GM23338 (cell line): ENCODE data around the gene RAD1. TPM values are rescaled to one million over a fixed set of nuclear protein-coding genes. Genes with fewer than 3 reads are reported as not detected.

Experiments
- ATAC-seq: fragments of 200-7000 bp; cut with Tn5 transposase; 3 replicates; pipeline ENCODE4 v1.9.1; 2020
- DNase-seq: peaks from one replicate; pipeline ENCODE4 v3.0.0-alpha.2; 2015; ENCODE audit warnings: low spot score
- H2AFZ ChIP-seq: fragments of 200-600 bp; sonication (generic); 2 replicates; pipeline ENCODE4 v1.8.0; 2016; ENCODE audit warnings: antibody characterized with exemption, mild to moderate bottlenecking, moderate library complexity
- H3F3A ChIP-seq: fragments of 200-600 bp; sonication (generic); replicated peaks from 2 replicates; pipeline ENCODE4 v1.8.0; 2017; ENCODE audit warnings: antibody characterized with exemption, mixed run types, low read depth
- H3K27ac ChIP-seq: fragments of 200-600 bp; sonication (generic); 2 replicates; pipeline ENCODE4 v1.6.1; 2016; ENCODE audit warnings: low read depth
- H3K27me3 ChIP-seq: fragments of 200-600 bp; sonication (generic); 2 replicates; pipeline ENCODE4 v1.8.0; 2016; ENCODE audit warnings: mild to moderate bottlenecking, mixed run types, moderate library complexity; ENCODE audit not compliant: insufficient read depth
- H3K36me3 ChIP-seq: fragments of 200-600 bp; sonication (generic); 2 replicates; pipeline ENCODE4 v1.8.0; 2016; ENCODE audit warnings: mild to moderate bottlenecking; ENCODE audit not compliant: insufficient read depth
- H3K4me1 ChIP-seq: fragments of 200-600 bp; sonication (generic); 2 replicates; pipeline ENCODE4 v1.8.0; 2016; ENCODE audit warnings: mild to moderate bottlenecking, moderate library complexity; ENCODE audit not compliant: insufficient read depth
- H3K4me2 ChIP-seq: fragments of 200-600 bp; sonication (generic); 2 replicates; pipeline ENCODE4 v1.7.1; 2017; ENCODE audit warnings: mixed run types
- H3K4me3 ChIP-seq: fragments of 200-600 bp; sonication (generic); 2 replicates; pipeline ENCODE4 v1.6.1; 2016; ENCODE audit warnings: mixed run types
- H3K79me2 ChIP-seq: fragments of 200-600 bp; sonication (generic); replicated peaks from 2 replicates; pipeline ENCODE4 v1.8.0; 2017; ENCODE audit warnings: mild to moderate bottlenecking; ENCODE audit not compliant: insufficient read depth
- H3K9me2 ChIP-seq: fragments of 200-600 bp; sonication (generic); 2 replicates; pipeline ENCODE4 v1.8.0; 2017; ENCODE audit not compliant: insufficient read depth
- H4K20me1 ChIP-seq: fragments of 200-600 bp; sonication (generic); replicated peaks from 2 replicates; pipeline ENCODE4 v1.8.0; 2017; ENCODE audit warnings: mild to moderate bottlenecking; ENCODE audit not compliant: insufficient read depth
- H3K27ac Mint-ChIP-seq: 2 replicates; pipeline ENCODE4 v1.8.0; 2020; ENCODE audit warnings: inconsistent platforms, mild to moderate bottlenecking, moderate library complexity, mixed read lengths
- H3K27me3 Mint-ChIP-seq: 3 replicates; pipeline ENCODE4 v1.8.0; 2022; ENCODE audit warnings: low read depth, mild to moderate bottlenecking, moderate library complexity, mixed read lengths, inconsistent platforms; ENCODE audit not compliant: insufficient read depth, poor library complexity
- H3K36me3 Mint-ChIP-seq: 3 replicates; pipeline ENCODE4 v1.8.0; 2021; ENCODE audit warnings: low read depth, mild to moderate bottlenecking, inconsistent platforms, moderate library complexity, mixed read lengths
- H3K4me1 Mint-ChIP-seq: 3 replicates; pipeline ENCODE4 v1.8.0; 2020; ENCODE audit warnings: mild to moderate bottlenecking, inconsistent platforms, mixed read lengths
- H3K4me3 Mint-ChIP-seq: 3 replicates; pipeline ENCODE4 v1.8.0; 2021; ENCODE audit warnings: moderate library complexity, mild to moderate bottlenecking, inconsistent platforms, mixed read lengths
- H3K9me3 Mint-ChIP-seq: 3 replicates; pipeline ENCODE4 v1.8.0; 2020; ENCODE audit warnings: moderate library complexity, mild to moderate bottlenecking, inconsistent platforms, mixed read lengths
- CREB1 ChIP-seq: fragments of 250-450 bp; sonication (Bioruptor Pico); IDR thresholded peaks from 2 replicates; pipeline ENCODE4 v1.5.0; 2020; ENCODE audit warnings: low read depth, mild to moderate bottlenecking, moderate library complexity
- ETS1 ChIP-seq: IDR thresholded peaks from 2 replicates; pipeline ENCODE4 v1.6.1; 2016; ENCODE audit warnings: antibody characterized with exemption
- EZH2 ChIP-seq: fragments of 200-600 bp; sonication (generic); IDR thresholded peaks from one replicate; pipeline ENCODE4 v1.8.0; 2017; ENCODE audit warnings: antibody characterized with exemption, mild to moderate bottlenecking, low read depth; ENCODE audit not compliant: unreplicated experiment
- EZH2phosphoT487 ChIP-seq: fragments of 200-600 bp; sonication (generic); IDR thresholded peaks from one replicate; pipeline ENCODE4 v1.8.1; 2018; ENCODE audit warnings: antibody characterized with exemption; ENCODE audit not compliant: unreplicated experiment
- JUNB ChIP-seq: IDR thresholded peaks from one replicate; pipeline ENCODE4 v1.6.1; 2016; ENCODE audit warnings: antibody characterized with exemption; ENCODE audit not compliant: unreplicated experiment
- NANOG ChIP-seq: IDR thresholded peaks from 2 replicates; pipeline ENCODE4 v1.6.1; 2016; ENCODE audit warnings: antibody characterized with exemption, borderline replicate concordance
- POLR2AphosphoS5 ChIP-seq: IDR thresholded peaks from 2 replicates; pipeline ENCODE4 v1.6.1; 2016; ENCODE audit warnings: antibody characterized with exemption, low read depth
- REST ChIP-seq: IDR thresholded peaks from one replicate; pipeline ENCODE4 v1.6.1; 2018; ENCODE audit warnings: antibody characterized with exemption; ENCODE audit not compliant: unreplicated experiment
- STAT1 ChIP-seq: IDR thresholded peaks from one replicate; pipeline ENCODE4 v1.6.1; 2016; ENCODE audit warnings: antibody characterized with exemption; ENCODE audit not compliant: unreplicated experiment
- ZNF114 ChIP-seq: fragments of 250-450 bp; sonication (Bioruptor Pico); IDR thresholded peaks from 2 replicates; pipeline ENCODE4 v1.5.0; 2020; ENCODE audit warnings: mild to moderate bottlenecking, moderate library complexity
- ZNF331 ChIP-seq: fragments of 250-450 bp; sonication (Bioruptor Pico); IDR thresholded peaks from 2 replicates; pipeline ENCODE4 v1.5.0; 2020; ENCODE audit warnings: low read depth, mild to moderate bottlenecking, moderate library complexity
- polyA plus RNA-seq: library from polyadenylated mRNA; unstranded; fragments of >200 nt; fragmentation: Nextera tagmentation; extraction: Ambion mirVana; gene quantifications from 2 replicates; pipeline ENCODE4 v1.2.1, GENCODE V29; 2016
- total RNA-seq: library from RNA; depleted of rRNA; stranded (reverse); fragments of >200 nt; shearing (Covaris generic); gene quantifications from 2 replicates; pipeline ENCODE4 v1.2.3, GENCODE V29; 2014
- TF ChIP-seq, protein P1 (sequence below): fragments of 250-450 bp; sonication (Bioruptor Pico); IDR thresholded peaks from 2 replicates; pipeline ENCODE4 v1.5.0; 2020; ENCODE audit warnings: mild to moderate bottlenecking, moderate library complexity
- TF ChIP-seq, protein P2 (sequence below), 2 experiments: fragments of 200-600 bp in 1 of 2; sonication (generic) in 1 of 2; conservative IDR thresholded peaks; 2 replicates each; pipeline versions ENCODE4 v1.5.1 to v1.6.1; 2016 to 2017; ENCODE audit warnings: antibody characterized with exemption in 2 of 2, low read depth in 2 of 2, mild to moderate bottlenecking in 2 of 2, moderate library complexity in 1 of 2

Gene RAD1
- total and polyA plus RNA-seq, 2 experiments from 2014 or later, result 39.3 to 40.9 TPM

GRCh38 chr5:34867660-34868059 lies 47.6 kb downstream of the RAD1 start:
- peaks cover 42% of the 10 kb centered on the region for H3K4me1 ChIP-seq
- no peaks in the 10 kb centered on the region for H3K9me2 ChIP-seq
- no peak overlapping the region for H3K4me3 Mint-ChIP-seq
- H3K4me2 ChIP-seq, result no peak overlapping the region
- no peak overlapping the region for H3K4me3 ChIP-seq
- H3F3A ChIP-seq, result no peaks in the 10 kb centered on the region
- TF ChIP-seq ZNF114 (CRISPR knock-in tag) (no peak), EZH2 (no peak), CREB1 (CRISPR knock-in tag) (no peak), JUNB (no peak), POLR2AphosphoS5 (no peak), ETS1 (no peak), REST (no peak), STAT1 (no peak), EZH2phosphoT487 (no peak), NANOG (no peak), ZNF331 (no peak)
- TF ChIP-seq, protein P1, sequence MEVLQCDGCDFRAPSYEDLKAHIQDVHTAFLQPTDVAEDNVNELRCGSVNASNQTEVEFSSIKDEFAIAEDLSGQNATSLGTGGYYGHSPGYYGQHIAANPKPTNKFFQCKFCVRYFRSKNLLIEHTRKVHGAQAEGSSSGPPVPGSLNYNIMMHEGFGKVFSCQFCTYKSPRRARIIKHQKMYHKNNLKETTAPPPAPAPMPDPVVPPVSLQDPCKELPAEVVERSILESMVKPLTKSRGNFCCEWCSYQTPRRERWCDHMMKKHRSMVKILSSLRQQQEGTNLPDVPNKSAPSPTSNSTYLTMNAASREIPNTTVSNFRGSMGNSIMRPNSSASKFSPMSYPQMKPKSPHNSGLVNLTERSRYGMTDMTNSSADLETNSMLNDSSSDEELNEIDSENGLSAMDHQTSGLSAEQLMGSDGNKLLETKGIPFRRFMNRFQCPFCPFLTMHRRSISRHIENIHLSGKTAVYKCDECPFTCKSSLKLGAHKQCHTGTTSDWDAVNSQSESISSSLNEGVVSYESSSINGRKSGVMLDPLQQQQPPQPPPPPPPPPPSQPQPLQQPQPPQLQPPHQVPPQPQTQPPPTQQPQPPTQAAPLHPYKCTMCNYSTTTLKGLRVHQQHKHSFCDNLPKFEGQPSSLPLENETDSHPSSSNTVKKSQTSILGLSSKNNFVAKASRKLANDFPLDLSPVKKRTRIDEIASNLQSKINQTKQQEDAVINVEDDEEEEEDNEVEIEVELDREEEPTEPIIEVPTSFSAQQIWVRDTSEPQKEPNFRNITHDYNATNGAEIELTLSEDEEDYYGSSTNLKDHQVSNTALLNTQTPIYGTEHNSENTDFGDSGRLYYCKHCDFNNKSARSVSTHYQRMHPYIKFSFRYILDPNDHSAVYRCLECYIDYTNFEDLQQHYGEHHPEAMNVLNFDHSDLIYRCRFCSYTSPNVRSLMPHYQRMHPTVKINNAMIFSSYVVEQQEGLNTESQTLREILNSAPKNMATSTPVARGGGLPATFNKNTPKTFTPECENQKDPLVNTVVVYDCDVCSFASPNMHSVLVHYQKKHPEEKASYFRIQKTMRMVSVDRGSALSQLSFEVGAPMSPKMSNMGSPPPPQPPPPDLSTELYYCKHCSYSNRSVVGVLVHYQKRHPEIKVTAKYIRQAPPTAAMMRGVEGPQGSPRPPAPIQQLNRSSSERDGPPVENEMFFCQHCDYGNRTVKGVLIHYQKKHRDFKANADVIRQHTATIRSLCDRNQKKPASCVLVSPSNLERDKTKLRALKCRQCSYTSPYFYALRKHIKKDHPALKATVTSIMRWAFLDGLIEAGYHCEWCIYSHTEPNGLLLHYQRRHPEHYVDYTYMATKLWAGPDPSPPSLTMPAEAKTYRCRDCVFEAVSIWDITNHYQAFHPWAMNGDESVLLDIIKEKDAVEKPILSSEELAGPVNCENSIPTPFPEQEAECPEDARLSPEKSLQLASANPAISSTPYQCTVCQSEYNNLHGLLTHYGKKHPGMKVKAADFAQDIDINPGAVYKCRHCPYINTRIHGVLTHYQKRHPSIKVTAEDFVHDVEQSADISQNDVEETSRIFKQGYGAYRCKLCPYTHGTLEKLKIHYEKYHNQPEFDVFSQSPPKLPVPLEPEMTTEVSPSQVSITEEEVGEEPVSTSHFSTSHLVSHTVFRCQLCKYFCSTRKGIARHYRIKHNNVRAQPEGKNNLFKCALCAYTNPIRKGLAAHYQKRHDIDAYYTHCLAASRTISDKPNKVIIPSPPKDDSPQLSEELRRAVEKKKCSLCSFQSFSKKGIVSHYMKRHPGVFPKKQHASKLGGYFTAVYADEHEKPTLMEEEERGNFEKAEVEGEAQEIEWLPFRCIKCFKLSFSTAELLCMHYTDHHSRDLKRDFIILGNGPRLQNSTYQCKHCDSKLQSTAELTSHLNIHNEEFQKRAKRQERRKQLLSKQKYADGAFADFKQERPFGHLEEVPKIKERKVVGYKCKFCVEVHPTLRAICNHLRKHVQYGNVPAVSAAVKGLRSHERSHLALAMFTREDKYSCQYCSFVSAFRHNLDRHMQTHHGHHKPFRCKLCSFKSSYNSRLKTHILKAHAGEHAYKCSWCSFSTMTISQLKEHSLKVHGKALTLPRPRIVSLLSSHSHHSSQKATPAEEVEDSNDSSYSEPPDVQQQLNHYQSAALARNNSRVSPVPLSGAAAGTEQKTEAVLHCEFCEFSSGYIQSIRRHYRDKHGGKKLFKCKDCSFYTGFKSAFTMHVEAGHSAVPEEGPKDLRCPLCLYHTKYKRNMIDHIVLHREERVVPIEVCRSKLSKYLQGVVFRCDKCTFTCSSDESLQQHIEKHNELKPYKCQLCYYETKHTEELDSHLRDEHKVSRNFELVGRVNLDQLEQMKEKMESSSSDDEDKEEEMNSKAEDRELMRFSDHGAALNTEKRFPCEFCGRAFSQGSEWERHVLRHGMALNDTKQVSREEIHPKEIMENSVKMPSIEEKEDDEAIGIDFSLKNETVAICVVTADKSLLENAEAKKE, result no peak
- TF ChIP-seq, protein P2, sequence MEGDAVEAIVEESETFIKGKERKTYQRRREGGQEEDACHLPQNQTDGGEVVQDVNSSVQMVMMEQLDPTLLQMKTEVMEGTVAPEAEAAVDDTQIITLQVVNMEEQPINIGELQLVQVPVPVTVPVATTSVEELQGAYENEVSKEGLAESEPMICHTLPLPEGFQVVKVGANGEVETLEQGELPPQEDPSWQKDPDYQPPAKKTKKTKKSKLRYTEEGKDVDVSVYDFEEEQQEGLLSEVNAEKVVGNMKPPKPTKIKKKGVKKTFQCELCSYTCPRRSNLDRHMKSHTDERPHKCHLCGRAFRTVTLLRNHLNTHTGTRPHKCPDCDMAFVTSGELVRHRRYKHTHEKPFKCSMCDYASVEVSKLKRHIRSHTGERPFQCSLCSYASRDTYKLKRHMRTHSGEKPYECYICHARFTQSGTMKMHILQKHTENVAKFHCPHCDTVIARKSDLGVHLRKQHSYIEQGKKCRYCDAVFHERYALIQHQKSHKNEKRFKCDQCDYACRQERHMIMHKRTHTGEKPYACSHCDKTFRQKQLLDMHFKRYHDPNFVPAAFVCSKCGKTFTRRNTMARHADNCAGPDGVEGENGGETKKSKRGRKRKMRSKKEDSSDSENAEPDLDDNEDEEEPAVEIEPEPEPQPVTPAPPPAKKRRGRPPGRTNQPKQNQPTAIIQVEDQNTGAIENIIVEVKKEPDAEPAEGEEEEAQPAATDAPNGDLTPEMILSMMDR (conservative IDR thresholded peaks at IDR 0.05; ENCODE audit: low read depth in 2 of 2), result no peak
- H3K9me3 Mint-ChIP-seq, result no peaks in the 10 kb centered on the region
- H3K27me3 Mint-ChIP-seq, result no peaks in the 10 kb centered on the region
- H4K20me1 ChIP-seq, result no peaks in the 10 kb centered on the region
- no peaks in the 10 kb centered on the region for H3K79me2 ChIP-seq
- ATAC-seq (no peak), DNase-seq (no peak)
- H3K27ac ChIP-seq, result no peak overlapping the region
- no peak overlapping the region for H2AFZ ChIP-seq
- no peaks in the 10 kb centered on the region for H3K36me3 ChIP-seq
- no peaks in the 10 kb centered on the region for H3K27me3 ChIP-seq
- H3K36me3 Mint-ChIP-seq, result peaks cover 11% of the 10 kb centered on the region
- peaks cover 47% of the 10 kb centered on the region for H3K4me1 Mint-ChIP-seq
- H3K27ac Mint-ChIP-seq, result peak overlapping the region; percentile 93
